ENCODE data around the gene ZNF519.
"Not testable (repeated sequence)": the region's sequence is repeated elsewhere in the genome, so short reads cannot be mapped to it uniquely, and the experiment has no call there.

- TF ChIP-seq CTCF (optimal IDR thresholded peaks at IDR 0.05 in 1 of 3, IDR thresholded peaks at IDR 0.05 in 1 of 3, conservative IDR thresholded peaks at IDR 0.05 in 1 of 3; ENCODE audit: extremely low read depth in 1 of 3, insufficient read depth in 2 of 3, low read length in 3 of 3); EZH2 (IDR thresholded peaks at IDR 0.05; ENCODE audit: low read length): not testable (repeated sequence)
Measured at GRCh38 chr18:14143871-14144627, 11.8 kb upstream of the ZNF519 start.
